HG02943 (cell line): ENCODE measurements around the gene NCOA7.
A peak's percentile ranks its signal among the peaks of the same experiment; 100 is the strongest.
"Not testable (repeated sequence)": the region's sequence is repeated elsewhere in the genome, so short reads cannot be mapped to it uniquely, and the experiment has no call there.

Experiments
- ATAC-seq: cut with Tn5 transposase; IDR thresholded peaks from one replicate; pipeline ENCODE4 v1.9.1; 2021; ENCODE audit warnings: mild to moderate bottlenecking, low read depth, moderate library complexity; ENCODE audit not compliant: unreplicated experiment

NCOA7 gene

GRCh38 chr6:125831659-125832058, 40.9 kb downstream of the NCOA7 start:
- ATAC-seq: no peak

GRCh38 chr6:125832391-125833117, 41.8 kb downstream of the NCOA7 start:
- ATAC-seq: no peak

- ATAC-seq: peak; percentile 91
Measured at GRCh38 chr6:125834348-125834747, 43.6 kb downstream of the NCOA7 start.

- no peak for ATAC-seq
Measured at GRCh38 chr6:125835221-125835744, 44.5 kb downstream of the NCOA7 start.

- ATAC-seq: no peak
Measured at GRCh38 chr6:125836466-125836865, 45.7 kb downstream of the NCOA7 start.

- no peak for ATAC-seq
Measured at GRCh38 chr6:125839471-125839870, 48.7 kb downstream of the NCOA7 start.

- no peak for ATAC-seq
Measured at GRCh38 chr6:125839879-125840278, 49.1 kb downstream of the NCOA7 start.

GRCh38 chr6:125841356-125842090, 50.8 kb downstream of the NCOA7 start:
- ATAC-seq: no peak

- no peak for ATAC-seq
Measured at GRCh38 chr6:125842091-125842626, 51.4 kb downstream of the NCOA7 start.

GRCh38 chr6:125843593-125843992, 52.8 kb downstream of the NCOA7 start:
- ATAC-seq: no peak

- no peak for ATAC-seq
Measured at GRCh38 chr6:125844989-125845388, 54.2 kb downstream of the NCOA7 start.

- ATAC-seq: no peak
Measured at GRCh38 chr6:125846292-125847024, 55.7 kb downstream of the NCOA7 start.

GRCh38 chr6:125848286-125848685, 57.5 kb downstream of the NCOA7 start:
- ATAC-seq: not testable (repeated sequence)

GRCh38 chr6:125850361-125850760, 59.6 kb downstream of the NCOA7 start:
- ATAC-seq: no peak

GRCh38 chr6:125852587-125852986, 61.8 kb downstream of the NCOA7 start:
- ATAC-seq: no peak

GRCh38 chr6:125853168-125853567, 62.4 kb downstream of the NCOA7 start:
- no peak for ATAC-seq

GRCh38 chr6:125853756-125854155, 63.0 kb downstream of the NCOA7 start:
- no peak for ATAC-seq

GRCh38 chr6:125854355-125854754, 63.6 kb downstream of the NCOA7 start:
- no peak for ATAC-seq

GRCh38 chr6:125855783-125856182, 65.0 kb downstream of the NCOA7 start:
- ATAC-seq: no peak

GRCh38 chr6:125857846-125858245, 67.1 kb downstream of the NCOA7 start:
- no peak for ATAC-seq
